Measurements from ENCODE around the gene BRINP1.

The BRINP1 gene

DNA sequence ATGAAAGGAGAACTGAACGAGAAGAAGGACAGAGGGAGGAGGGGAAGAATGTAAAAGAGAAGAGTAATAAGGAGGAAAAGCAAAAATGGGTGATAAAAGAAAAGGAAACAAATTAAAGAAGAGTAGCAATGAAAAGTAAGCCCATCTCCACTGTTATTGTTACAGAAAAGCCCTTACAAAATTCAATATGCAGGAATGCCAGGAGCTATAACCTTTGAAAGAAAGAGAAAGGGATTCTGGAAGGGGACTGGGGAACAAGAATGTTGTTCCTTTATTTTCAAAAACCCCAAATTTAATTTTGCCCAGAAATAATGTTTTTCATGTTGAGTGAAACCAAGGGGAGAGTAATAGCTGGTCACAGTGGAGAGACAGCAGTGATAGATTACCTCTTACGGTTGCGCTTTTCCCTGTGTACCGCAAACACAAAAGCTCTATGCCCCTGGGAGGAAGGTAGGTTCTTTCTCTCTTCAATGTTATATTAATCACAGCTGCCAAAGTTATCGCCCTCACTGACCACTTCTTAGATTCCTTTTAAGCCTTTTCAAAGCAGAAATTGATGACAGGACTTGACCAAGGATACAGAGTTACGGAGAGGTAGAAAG, 86.7 kb downstream of the BRINP1 start:
- DNase-seq (ENCODE audit: low read depth), result no peak

DNA sequence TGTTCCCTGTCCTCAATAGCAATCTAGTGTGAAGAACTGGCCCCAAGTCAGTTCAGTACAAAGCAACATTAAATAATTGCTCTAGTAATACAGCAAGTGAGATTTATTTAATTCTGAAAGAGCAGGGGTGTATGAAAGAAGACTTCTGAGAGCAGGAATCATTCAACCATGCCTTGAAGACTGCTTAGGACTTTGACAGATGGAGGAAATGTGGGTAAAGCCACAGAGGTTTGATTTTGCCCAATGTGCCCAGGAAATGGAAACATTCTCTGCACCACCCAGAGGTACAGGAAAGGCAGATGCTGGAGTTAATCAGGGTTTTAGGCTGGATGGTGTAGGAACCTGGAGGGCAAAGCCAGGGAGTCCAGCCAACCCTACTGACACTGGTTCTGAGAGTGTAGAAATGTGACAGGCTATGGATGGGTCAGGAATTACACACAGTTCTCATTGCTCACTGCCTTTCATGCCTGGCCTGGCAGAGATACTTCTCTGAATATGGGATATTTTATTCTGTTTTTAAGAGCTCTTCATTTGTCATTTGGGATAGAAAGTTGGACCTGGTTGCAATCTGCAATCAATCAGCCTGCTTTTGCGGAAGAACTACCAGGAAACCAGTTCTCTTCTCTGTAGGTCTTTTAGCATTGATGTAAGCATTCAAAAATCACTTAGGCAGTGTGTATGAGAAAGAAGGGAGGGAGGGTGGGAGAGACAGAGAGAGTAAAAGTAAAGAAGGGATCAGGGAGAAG, 88.3 kb downstream of the BRINP1 start:
- DNase-seq (ENCODE audit: low read depth), result no peak

DNA sequence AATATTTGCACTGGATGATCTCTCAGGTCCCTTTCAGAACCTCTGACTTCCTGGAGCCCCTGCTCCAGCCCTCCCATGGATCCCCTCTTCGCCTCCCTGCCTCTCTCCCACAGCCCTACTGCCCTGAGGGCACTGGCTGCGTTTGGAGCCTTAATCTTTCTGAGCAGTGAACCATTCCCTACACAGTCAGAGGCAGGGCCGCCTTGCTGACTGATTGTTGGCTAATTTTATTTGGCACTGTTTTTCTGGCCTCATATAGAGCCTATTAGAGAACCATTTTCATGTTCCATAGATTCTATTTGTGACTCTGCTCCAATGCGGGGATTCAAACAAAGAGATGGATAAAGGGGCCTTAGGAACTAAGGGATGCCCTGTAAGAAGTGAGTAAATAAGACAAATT, 91.1 kb downstream of the BRINP1 start:
- DNase-seq (ENCODE audit: low read depth), result no peak

DNA sequence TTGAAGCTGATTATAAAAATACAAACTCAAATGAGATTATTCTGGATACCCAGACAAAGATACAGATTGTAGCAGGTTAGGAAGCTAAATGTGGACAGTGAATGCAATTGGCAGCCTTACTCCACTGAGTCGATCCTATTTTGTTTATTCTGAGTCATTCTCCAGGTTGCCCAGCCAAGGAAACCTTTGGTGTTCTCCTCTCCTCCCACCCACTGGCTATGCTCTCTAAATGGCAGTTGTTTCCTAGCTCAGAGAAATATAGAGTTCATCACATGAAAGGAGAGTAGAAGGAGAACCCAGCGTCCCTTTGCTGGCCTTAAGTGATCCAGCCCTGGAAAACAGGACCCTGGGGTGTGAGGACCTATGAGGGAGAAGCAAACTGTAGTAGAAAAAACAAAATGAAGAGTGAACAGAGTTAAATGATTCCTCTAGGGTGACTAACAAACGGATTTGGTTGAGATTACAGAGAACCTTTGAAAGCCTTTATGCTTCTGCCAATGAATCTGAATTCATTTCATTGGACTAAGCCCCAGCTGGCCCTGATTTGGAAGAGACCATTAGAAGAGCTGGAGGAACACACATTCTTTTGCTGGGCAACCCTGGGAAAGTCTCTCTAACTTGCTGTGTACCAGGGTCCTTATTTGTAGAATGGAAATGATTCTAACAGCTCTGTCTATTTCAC, 95.1 kb downstream of the BRINP1 start:
- no peak for DNase-seq (ENCODE audit: low read depth)

DNA sequence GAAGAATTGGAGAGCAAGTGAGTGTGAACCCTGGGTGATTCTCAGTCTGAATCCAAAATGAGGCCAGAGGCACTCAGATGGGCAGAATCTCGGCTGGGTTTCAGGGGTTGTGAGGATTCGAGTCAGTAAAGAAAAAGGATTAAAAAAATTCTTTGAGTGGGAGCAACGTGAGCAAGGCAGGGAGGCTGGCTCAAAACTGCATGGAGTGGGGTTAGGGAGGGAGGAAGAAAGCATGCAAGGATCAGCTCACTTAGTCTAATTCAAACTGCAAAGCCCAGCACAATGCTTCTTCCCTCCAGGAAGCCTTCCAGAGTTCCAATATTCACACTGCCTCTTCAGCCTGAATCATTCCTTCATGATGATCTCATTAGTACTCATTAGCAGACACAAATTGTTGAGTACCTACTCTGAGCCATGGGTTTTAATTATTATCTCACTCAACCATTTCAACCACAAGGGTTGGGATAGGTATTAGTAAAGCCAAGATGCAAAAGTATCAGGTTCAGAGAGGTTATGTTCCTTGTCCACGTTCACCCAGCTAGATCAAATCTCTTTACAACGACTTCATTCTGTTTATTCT, 95.8 kb downstream of the BRINP1 start:
- DNase-seq (ENCODE audit: low read depth), result no peak

DNA sequence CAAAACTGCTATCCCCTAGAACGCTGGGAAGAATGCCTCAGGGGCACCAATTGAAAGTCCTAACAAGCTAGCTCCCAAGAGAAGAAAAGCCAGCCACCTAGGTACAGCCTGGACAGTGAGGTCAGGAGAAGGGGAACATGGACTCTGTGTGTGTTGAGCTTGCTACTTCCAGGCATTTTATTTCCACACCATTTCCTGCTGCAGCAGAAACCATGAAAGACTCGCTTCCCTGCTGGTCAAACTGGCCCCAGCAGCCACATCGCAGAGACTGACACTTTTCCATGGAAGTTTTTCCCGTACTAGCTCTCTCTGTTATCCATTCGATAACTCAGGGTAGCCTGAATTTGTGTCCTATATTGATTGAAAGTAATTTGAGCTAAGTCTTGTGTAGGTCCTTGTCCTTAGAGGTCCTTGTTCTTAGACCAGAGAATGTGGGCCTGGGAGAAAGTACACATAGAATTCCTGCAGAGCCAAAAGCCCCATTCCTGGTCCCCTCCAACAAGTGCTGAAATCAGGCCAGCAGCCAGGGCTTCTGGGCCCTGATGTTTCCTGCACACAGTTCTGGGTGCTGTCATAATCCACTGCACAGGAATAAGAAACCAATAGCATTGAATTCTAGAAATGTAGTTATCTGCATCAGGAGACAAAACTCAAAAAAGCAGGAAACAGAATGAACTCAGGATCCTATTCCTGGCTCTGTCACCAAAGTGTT, 96.6 kb downstream of the BRINP1 start:
- DNase-seq (ENCODE audit: low read depth), result no peak

DNA sequence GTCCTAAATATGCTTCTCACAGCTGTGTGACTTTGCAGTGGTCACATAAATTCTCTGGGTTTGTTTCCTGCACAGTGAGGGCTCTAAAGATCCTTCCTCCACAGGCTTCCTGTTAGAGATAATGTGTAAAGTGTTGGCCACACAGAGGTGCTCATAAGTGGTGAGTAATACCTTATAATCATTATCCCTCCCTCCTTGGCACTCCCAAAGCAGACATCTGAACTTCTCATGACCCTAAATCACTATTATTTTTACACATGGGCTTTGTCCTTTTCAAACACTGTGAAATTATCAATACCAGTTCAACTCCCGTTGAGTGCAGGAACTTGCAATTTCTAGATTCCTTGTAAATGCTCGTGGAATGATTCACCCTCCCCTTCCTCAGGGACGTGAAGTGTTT, 100.2 kb downstream of the BRINP1 start:
- DNase-seq (ENCODE audit: low read depth), result no peak

DNA sequence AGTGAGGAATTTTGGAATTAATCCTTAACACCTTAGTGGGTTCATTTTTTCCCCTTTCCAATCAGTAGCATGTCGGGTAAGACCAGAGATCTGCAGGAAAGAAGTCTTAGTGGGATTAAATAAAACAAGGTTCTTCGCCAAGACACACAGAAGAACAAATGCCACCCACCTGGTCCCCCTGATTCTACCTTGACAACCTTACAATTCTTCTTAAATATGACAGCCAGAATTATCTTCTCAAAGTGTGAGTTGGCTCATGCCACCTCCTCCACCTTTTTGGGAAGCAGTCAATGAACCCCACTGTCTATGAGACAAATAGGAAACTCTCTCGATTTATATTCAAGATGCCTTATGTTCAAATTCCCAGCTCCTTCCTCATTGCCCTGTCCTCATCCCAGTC, 105.1 kb downstream of the BRINP1 start:
- DNase-seq (ENCODE audit: low read depth), result no peak

DNA sequence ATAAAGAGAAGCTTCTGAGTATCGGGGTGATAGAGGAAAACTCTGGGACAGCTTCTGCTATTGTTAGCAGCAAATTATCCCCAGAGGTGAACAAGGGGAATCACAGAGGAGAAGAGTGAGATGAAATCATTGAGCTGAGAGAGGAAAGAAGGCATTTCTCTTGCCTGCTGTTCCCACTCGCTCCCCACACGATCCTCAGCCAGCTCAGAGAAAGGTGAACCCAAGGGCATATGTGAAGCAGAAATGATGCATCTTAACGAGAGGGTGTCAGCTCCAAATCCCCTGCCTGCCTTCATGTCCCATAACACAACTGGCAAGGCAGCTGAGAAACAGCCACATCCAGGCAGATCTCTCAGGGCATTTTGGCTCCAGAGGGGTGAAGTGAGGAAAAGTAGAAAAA, 111.6 kb downstream of the BRINP1 start:
- DNase-seq (ENCODE audit: low read depth), result no peak

DNA sequence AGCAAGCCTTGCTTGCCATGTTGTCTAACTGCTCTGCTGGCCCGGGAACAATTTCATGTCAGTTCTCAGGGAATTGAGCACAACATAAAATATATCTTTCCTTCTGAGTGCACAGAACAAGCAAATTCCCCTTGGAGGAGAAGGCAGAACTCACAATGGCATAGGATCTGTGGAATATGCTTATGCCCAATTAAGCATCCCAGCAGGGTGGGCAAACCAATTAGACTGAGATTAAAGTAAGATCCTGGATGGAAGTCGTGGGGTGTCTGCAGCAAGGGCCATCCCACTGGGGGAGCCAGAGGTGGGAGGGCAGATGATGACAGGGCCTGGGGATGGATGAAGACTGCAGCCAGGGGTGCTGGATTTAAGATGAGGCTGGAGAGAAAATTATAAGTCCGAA, 114.1 kb downstream of the BRINP1 start:
- DNase-seq (ENCODE audit: low read depth), result no peak

DNA sequence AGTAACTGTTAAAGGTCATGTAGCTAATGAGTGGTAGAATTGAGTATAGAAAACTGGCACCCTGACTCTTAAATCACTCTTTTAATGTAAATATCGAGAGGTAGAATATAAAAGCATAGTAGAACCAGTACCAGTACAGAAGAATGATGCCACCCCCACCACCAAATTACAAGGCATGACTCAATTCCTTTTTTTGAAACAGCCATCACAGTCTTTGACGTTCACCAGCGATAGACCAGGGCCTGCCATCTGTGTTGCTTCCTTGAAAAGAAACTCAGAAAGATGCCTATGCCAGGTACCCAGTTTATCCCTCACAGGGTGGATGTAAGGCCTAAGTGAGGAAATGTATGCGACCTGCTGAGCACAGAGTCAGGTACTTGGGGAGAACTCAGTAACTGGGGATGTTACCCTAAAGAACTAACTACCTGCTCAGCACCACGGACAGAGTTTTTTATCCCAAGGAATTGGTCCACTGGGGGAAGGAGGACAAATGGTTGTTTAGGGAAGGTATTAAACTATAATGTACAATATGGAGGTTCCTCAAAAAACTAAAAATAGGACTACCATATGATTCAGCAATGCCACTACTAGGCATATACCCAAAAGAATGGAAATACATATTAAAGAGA, 116.5 kb downstream of the BRINP1 start:
- DNase-seq (ENCODE audit: low read depth), result no peak

DNA sequence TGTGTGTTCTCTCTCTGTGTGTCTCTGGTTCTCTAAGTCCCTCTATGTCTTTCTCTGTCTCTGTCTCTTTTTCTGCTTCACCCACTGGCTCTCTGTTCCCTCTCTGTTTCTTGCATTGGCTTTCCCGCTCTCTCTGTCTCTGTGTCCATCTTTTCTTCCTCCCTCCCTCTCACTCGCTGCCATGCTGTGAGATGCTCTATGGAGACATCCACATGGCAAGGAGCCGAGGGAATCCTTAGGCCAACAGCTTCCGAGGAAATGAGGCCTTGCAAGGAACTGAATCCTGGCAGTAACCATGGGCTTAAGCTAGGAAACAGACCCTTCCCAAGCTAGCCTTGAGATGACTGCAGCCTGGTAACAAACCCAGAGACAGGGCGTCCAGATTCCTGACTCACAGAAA, 117.3 kb downstream of the BRINP1 start:
- no peak for DNase-seq (ENCODE audit: low read depth)

DNA sequence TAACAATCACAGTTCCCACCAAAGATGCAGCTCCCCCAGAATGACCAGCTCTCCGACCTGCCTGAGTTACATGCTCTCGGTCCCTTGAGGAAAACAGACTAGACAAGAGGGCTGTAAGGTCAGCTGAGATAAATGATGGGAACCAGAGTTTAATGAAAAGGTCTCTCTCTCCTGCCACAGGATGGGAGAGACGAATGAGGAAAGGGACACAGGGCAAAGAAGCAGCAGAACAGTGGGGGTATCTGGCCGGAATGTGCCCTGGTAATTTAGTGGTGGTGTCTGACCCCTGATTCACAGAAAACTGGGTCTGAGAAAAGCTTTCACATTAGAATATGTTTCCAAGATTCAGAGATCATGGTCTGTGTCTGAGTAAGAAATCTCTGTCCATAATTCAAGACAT, 118.5 kb downstream of the BRINP1 start:
- no peak for DNase-seq (ENCODE audit: low read depth)

DNA sequence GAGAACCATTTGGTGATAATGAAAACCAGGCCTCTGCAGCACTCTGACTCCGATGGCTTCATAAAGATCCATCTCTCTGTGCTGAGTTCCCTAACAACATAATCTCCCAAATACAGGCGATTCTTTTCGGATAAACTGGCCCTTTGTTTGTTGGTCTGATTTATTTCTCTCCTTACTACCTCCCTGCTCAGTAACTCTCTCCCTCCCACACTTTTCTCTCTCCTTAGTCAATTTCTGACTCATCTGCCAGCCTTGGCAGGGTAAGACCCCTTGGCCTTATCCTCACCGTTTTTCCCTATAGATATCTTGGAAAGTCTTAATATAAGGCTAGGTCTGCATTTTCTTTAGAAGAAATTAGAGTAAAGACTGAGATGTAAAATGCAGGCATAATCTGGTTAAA, 128.7 kb downstream of the BRINP1 start:
- DNase-seq (ENCODE audit: low read depth), result no peak

DNA sequence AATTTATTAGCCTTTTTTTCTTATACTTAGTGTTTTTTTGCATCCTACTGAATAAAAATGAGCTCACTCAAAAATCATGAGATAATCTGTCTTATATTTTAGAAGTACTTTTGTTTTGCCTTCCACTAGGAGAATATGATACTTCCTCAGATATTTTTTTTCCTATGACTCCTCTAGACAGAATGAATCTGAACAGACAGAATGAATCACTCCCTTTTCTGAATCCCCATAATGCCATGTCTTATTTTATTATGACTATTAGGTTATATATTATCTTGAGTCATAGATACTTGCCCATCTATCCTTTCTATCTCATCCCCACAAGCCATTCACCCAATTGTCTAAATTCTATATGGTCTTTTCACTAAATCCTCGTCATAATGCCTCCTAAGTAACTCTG, 134.6 kb downstream of the BRINP1 start:
- no peak for DNase-seq (ENCODE audit: low read depth)

DNA sequence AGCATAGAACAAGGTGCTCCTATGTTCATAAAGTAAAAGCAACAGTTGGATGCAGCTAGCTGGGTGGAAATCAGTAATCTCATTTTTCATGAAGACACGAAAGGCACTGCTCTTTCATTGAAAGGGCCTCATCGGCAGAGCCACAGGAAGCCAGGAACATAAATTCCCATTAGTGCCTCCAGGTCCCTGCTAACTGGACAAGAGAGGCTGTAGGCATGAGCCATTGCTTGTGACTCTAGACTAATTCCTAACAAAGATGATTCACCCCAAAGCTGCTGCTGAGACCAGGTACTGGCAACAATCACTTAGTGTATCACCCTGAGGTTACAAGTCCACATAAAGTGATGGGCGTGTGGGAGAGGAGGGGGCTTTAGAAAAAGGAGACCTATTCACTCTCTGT, 141.8 kb downstream of the BRINP1 start:
- no peak for DNase-seq (ENCODE audit: low read depth)

DNA sequence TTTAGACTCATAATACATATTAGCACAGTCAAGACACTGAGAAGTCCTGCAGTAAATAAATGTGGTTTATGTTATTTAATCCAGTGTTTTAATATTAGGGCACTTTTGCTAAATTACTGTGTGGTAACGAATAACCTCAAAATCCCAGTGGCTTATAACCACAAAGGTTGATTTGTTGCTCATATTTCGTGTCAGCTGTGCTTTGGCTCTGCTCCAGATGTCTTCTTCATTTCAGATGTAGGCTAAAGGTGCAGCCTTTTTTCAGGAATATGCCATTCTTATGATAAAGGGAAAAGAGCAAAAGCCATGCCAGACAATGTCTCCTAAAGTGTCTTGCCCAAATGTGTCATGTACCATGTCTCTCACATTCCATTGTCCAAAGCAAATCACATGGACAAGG, 144.8 kb downstream of the BRINP1 start:
- DNase-seq (ENCODE audit: low read depth), result no peak

DNA sequence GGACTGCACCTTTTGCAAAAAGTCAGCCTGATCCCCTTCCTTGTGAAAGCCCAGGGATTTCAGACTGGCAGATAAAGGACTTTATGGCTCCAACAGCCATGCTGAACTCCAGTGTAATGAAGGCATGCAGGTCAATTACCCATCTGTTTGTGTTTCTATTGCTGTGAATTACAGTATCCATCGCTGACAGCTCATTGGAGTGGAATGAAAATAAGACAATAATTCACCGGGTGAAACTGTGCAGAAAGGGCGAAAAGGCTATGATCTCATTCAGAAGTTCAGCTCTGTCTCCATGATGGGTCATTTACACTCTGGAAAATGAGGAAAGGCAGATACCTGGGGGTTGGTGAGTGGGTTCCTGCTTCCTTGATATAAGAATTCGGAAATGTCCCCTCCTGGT, 148.0 kb downstream of the BRINP1 start:
- no peak for DNase-seq (ENCODE audit: low read depth)

DNA sequence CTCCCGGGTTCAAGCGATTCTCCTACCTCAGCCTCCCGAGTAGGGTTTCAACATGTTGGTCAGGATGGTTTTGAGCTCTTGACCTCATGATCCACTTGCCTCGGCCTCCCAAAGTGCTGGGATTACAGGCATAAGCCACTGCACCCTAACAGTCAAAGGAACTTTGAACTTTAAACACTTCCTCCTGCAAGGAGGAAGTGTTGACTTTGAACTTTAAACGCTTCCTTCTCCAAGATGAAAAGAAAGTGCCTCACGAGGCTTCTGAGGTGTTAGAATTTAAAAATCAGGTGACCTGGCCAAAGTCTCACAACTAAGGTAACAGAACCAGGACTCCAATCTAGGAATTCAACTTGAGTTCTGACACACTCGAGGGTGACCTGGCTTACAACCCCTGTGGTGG, 150.9 kb downstream of the BRINP1 start:
- DNase-seq (ENCODE audit: low read depth), result no peak

DNA sequence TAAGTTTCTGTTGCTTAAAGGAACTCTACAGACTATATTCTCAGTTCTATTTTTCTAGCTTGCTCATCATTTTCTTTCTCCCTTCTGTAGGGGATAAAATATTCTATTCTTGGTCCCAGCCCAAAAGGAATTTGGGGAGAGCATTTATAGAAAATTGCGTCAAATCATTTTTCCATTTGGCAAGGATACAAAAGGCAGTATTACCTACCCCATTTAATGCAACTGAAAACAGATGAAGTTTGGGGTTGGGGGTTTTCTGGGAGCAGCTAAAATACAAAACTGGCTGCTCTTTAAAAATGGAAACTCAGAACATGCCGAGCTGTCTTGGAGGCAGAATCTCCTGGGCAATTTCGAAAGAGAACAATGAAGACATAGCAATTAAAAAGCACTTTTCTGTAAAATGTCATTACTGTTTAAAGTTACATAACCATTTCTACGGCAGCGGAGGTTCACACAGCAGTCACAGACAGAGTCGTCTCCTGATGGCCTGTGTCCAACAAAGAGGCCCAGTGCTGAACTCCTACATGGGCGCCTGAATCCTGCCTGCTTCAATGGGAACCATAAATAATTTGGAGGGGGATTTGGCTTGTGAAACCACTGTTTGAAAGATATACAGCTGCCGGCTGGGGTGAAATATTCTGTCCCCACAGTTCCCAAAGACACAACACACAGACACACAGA, 152.4 kb downstream of the BRINP1 start:
- DNase-seq (ENCODE audit: low read depth), result no peak

DNA sequence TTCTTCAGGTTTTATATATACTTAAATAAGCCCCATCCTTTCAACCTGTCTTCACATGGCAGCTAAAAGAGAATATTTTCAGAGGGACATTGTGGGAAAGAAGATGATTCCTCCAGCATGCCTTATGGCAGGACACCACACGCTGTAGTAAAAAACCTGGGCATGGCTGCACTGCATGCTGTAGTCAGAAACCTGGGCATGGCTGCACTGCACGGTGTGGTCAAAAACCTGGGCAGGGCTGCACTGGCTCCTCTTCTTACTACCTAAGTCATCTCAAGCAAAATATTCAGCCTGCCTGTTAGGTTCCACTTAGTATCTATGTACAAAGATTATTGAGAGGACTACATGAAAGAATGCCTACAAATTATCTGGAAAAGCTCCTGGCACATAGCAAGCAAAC, 153.6 kb downstream of the BRINP1 start:
- DNase-seq (ENCODE audit: low read depth), result no peak

DNA sequence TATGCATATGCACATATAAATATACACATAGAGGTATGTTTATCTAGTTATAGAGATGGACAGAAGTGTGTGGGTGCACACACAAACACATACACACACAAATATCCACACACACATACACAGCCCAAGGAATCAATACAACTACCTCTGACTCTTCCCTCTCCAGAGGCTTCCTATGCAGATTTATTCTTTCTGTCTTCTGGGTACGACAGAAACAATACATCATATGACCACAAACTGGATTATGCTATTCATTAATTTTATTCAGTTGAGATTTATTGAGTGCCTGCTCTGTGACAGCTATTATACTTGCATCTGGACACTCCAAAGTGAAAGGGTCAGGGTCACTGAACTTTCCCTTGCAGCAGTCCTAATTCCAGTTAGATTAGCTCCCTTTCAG, 155.8 kb downstream of the BRINP1 start:
- DNase-seq (ENCODE audit: low read depth), result no peak

All from activated T-cell treated with anti-CD3 and anti-CD28 coated beads for 48 hours (primary cell).